ENCODE measurements around the gene CEP55. TPM values are rescaled to one million over a fixed set of nuclear protein-coding genes. Genes with fewer than 3 reads are reported as not detected.

The CEP55 gene
- total RNA-seq: 18.4 and 28.1 TPM in 2 replicates

DNA sequence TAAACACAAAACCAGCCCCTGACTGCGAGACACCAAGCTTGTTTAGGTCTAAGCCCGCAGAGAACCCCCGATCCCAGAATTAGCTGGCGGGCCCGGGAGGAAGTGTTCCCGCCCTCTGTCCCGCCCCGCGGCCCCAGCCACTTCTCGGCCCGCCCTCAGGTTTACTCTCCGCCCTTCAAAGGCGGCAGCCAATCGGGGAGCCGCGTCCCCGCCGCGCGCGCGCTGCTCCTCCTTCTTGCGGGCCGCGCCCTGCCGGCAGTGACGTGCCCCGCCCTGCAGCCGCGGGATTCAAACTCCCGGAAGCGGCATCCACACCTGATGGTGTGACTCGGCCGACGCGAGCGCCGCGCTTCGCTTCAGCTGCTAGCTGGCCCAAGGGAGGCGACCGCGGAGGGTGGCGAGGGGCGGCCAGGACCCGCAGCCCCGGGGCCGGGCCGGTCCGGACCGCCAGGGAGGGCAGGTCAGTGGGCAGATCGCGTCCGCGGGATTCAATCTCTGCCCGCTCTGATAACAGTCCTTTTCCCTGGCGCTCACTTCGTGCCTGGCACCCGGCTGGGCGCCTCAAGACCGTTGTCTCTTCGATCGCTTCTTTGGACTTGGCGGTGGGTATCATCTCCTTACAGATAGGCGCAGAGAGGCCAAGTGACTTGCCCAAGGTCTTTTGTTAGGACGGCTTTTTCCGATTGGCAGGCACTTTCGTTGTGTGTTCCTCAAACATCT is at the start of gene CEP55:
TSS of gene CEP55 (plus strand) at position 291 of the 720 bp plus-strand sequence. CDS start 3,440 bp downstream, outside the sequence.

DNA sequence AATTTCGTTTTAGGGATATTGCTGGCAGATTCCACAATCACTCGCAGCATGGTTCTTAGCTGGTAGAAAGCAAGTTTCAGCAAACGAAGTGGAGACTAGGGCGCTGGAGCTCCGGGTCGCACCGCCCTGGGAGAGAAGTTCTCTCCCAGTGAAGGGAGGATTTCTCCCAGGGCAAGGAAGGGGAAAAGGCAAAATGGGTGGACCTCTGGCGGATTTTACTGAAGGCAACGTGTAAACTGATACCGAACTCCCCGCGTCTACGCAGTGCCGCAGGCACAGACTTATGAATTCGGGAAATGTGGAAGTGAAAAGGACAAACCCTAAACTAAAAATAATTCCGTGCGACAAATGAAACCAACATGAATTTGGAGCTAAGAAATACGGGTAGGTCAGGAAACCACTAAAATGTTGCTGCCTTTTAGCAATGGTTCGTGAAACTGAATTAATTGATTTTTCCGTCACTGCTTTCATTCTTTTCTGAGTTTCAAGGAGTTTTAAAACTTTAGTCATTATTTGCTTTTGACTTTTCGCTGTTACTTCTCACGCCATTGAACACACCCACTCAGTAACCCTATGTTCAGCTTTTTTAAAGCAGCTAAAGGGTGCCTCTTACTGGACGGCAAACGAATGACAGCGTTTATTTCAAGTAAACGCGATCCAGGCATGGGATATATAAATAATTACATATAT is 14.1 kb upstream of the CEP55 start, which contains the start of gene MYOF:
TSS of gene MYOF (minus strand) at position 190 of the 690 bp plus-strand sequence. CDS start at position 50, 140 bp downstream.

GRCh38 chr10:93566435-93567276 is 70.2 kb downstream of the CEP55 start, which contains the start of gene FFAR4:
FFAR4 (plus strand) TSS chr10:93566665; CDS start chr10:93566721, 56 bp downstream.

Small RNAs within 50 kb of the gene (small RNA-seq; reads per million reads assigned to genes)
- not detected for gene RNA5SP323

Other genes starting within 250 kb of the CEP55 start
- gene MYOF, start 14.3 kb upstream of the CEP55 start, total RNA-seq: 400 and 478 TPM in 2 replicates
- gene FFAR4, start 70.1 kb downstream of the CEP55 start, total RNA-seq: not detected in 2 replicates
- gene RBP4, start 104.6 kb downstream of the CEP55 start, total RNA-seq: 11.1 and 15.4 TPM in 2 replicates
- not detected in 2 replicates for gene PDE6C, start 115.9 kb downstream of the CEP55 start, total RNA-seq
- gene FRA10AC1, start 206.0 kb downstream of the CEP55 start, total RNA-seq: 14.0 and 14.4 TPM in 2 replicates